Left forelimb (tissue), 1 donor: ENCODE data around the gene SLC38A8.

Experiments used
- DNase-seq: peaks from one replicate; pipeline ENCODE4 v3.0.0-alpha.2; 2018; ENCODE audit warnings: low spot score

The SLC38A8 gene

GRCh38 chr16:84048871-84049270, 6.3 kb upstream of the SLC38A8 start:
- DNase-seq, result no peak

DNA sequence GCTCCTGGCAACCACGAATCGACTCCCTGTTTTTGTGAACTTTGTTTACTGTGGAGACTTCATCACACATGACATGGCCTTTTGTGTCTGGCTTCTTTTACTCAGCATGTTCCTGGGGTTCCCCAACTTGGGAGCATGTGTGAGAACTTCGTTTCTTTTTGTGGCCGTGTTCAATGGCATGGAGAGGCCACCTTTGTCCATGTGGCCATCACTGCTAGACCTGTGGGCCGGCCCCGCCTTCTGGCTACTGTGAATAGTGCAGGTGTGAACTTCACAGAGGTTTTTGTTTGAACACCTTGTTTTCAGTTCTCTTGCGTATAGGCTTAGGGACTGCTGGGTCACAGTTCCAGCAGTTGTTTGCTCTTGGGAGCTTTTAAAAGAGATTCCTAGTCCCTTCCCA, 5.7 kb upstream of the SLC38A8 start:
- no peak for DNase-seq

DNA sequence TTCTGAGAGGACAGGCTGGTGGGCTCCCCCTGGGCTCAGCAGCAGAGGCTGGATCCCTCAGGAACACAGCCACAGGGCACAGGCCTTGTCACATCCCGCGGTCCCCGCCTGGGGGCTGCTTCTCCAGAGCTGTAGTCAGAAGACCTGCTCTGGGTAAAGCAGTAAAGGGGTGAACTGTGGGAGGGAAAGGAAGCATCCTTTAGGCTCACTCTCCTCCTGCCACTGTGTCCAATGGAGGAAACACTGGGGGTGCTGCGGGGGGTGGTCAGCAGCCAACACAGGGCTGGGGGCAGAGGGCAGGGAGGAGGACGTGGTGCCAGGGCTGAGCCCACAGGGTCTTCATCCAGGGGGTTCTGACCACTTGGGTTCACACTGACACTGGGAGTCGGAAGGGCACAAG, 5.0 kb upstream of the SLC38A8 start:
- DNase-seq, result no peak

DNA sequence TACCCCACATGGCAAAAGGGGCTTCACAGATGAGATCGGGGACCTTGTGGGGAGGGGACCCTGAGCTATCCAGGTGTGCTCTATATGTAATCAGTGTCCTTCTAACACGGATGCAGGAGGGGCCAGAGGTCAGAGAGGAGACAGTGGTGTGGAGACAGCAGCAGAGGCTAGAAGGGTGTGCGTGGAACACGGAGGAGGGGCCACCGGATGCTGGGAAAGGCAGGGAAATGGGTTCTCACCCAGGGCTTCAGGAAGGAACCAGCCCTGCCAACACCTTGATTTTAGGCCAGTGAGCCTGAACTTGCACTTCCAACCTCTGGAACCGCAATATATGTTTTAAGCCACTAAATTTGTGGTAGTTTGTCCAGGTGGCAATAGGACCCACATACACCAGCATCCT, 4.6 kb upstream of the SLC38A8 start:
- no peak for DNase-seq

- no peak for DNase-seq
Observed at GRCh38 chr16:84045818-84046470, 3.3 kb upstream of the SLC38A8 start.

DNA sequence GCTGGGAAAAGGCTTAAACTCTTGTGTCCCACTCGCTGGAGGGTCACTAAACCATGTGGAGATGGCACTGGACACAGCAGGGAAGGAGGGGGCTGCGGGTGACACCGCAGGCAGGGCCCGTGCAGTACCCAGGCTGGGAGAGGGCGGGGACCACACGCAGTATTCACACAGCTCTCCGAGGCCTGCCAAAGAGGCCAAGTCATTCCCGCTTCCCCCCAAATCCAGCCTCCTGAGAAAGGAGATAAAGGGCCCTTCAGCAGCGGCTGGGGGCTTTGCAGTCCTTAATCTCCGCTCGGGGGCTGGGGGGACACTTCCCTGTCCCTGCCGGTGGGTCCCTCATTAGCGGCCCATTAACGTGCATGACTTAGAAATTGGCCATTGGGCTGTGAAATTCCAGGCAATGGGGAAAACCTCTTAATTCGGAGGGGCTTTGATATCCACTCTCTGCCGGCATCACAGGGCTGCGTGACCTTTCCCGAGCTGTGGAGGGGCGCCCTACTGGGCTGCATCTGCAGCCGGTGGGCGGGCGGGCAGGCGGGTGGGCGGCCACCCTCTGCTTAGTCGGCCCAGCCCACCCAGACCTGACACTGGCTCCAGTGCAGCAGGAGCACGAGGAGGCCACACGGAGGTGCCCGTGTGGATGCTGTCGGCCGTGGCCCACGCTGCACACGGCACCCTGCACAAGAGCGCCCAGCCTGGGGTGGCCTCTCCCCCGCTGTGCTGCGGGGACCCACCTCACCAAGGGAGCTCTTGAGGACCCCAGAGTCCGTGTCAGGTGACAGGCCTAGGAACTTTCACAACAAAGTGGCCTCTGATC, 2.6 kb upstream of the SLC38A8 start:
- no peak for DNase-seq

DNA sequence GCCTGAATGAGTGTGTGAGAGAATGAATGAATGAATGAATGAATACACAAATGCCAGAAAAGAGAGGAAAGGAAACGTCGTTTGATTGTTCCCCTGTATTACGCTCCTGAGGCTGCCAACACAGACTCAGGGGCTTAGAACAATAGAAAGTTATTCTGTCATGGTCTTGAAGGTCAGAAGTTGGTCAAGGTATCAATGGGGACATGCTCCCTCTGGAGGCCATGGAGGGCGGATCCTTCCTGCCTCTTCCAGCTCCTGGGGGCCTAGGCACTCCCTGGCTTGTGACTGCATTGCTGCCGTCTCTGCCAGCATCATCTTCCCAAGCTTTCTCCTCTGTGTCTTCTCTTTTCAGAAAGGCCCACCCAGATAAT, 1.5 kb upstream of the SLC38A8 start:
- no peak for DNase-seq

- no peak for DNase-seq
Observed at GRCh38 chr16:84043486-84044117, 1.0 kb upstream of the SLC38A8 start.

- no peak for DNase-seq
Observed at GRCh38 chr16:84042879-84043485, 387 bp upstream of the SLC38A8 start.

- DNase-seq, result no peak
Observed at GRCh38 chr16:84041881-84042280, 714 bp downstream of the SLC38A8 start.

GRCh38 chr16:84040823-84041820, 1.5 kb downstream of the SLC38A8 start:
- DNase-seq, result no peak

- DNase-seq, result no peak
Observed at GRCh38 chr16:84040226-84040822, 2.3 kb downstream of the SLC38A8 start.

DNA sequence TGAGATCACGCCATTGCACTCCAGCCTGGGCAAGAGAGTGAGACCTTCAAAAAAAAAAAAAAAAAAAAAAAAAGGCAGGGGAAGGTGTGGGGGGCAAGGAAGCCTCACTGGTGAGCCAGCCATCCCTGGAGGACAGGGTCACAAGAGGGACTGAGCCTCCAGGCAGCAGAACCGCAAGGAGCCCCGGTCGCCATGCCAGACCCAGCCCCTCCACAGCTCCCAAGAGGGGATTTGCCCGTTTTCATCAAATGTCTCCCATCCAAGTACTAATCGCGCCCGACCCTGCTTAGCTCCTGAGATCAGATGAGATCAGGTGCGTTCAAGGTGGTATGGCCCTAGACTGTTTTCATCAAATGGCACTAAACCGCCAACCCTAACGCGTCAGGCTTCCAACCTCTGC, 2.9 kb downstream of the SLC38A8 start:
- no peak for DNase-seq

GRCh38 chr16:84038469-84038868, 4.1 kb downstream of the SLC38A8 start:
- DNase-seq, result no peak

DNA sequence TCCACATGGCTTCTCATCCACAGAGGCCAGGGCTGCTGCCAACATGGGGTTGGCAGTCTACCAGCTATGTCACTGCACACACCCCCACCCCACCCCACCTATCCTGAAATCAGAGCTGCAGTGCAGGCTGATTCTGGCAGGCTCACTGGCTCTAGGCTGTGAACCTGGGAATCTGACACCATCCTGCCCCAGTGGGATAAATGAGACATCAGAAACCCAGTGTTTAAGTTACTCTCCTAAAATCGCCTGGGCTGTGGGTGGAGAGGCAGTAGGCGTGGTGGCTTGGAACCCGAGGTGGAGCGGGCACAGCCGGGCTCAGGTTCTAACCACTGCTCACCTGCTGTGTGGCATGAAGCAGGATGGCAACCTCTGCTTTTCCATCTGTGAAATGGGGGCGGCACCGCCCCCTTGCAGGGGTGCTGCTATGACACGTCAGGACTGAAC, 5.6 kb downstream of the SLC38A8 start:
- no peak for DNase-seq

DNA sequence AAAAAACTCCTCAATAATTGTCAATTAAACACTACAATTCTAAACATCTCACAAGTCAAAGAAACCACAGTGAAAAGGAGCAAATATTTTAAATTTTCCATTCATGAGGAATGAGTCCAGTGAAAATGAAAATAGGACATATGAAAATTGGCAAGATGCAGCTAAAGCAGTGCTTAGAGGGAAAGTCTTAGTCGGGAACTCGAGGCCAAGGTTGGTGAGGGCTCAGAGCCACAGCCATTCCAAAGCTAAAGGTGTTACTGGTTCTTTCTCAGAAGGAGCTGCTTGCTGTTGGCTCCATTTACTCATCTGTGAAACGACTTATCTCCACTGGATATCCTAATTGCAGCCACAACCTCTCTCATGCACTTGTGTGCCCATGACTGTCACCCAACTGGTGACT, 6.5 kb downstream of the SLC38A8 start:
- no peak for DNase-seq

DNA sequence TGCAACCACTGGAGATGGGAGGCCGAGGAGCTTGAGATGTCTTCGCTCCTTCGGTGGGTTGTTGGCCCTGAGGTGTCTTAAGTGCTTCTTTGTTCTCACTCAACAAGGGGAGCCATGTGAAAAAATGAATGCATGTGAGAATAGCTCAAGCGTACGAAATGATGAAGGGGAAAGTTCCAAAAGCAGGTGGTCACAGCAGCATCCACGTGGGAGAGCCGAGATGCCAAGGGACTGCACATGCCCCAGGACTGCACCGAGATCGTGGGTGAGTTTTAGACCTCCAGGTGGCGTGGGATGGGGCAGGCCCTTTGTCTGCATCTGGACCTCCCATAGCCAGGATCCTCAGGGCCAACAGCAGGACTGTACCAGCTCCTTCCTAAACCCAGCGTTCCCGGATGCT, 8.1 kb downstream of the SLC38A8 start:
- no peak for DNase-seq

- no peak for DNase-seq
Observed at GRCh38 chr16:84033251-84034195, 9.1 kb downstream of the SLC38A8 start.

DNA sequence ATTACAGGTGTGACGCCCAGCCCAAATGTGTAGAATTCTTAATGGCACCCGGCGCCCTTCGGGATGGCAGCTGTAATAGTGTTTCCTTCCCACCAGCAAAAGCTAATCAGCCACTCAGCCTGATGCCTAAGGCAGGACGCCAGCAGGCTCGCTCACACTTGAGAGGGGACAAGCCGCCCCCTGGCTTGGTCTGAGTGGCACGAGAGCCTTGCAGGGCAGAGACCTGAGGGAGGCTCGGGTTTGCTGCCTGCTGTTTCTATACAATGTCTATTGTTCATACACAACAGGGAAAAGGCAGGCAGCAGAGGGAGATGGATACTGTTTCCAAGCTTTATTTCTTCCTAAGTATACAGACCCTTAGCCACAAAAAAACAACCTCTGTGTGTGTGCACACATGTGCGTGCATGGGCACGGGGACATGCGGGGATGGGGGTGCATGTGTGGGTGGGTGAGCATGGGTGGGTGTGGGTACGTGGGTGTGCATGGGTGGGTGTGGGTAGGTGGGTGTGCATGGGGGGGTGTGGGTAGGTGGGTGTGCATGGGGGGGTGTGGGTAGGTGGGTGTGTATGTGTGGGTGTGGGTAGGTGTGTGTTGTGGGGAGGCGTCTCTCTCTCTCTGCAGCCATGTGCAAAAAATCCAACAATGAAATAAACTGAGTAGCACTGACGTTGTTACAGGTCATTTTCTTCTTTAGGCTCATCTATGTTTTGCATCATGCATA, 10.0 kb downstream of the SLC38A8 start:
- DNase-seq, result no peak
